Measurements from ENCODE around the gene PABPC1L. TPM values are rescaled to one million over a fixed set of nuclear protein-coding genes. Genes with fewer than 3 reads are reported as not detected.

The PABPC1L gene
- total and polyA plus RNA-seq, 2 of the 13 experiments (the other 11 are each of a cell fraction or from before 2014, with no cell fraction given), result 30.8 to 252 TPM

DNA sequence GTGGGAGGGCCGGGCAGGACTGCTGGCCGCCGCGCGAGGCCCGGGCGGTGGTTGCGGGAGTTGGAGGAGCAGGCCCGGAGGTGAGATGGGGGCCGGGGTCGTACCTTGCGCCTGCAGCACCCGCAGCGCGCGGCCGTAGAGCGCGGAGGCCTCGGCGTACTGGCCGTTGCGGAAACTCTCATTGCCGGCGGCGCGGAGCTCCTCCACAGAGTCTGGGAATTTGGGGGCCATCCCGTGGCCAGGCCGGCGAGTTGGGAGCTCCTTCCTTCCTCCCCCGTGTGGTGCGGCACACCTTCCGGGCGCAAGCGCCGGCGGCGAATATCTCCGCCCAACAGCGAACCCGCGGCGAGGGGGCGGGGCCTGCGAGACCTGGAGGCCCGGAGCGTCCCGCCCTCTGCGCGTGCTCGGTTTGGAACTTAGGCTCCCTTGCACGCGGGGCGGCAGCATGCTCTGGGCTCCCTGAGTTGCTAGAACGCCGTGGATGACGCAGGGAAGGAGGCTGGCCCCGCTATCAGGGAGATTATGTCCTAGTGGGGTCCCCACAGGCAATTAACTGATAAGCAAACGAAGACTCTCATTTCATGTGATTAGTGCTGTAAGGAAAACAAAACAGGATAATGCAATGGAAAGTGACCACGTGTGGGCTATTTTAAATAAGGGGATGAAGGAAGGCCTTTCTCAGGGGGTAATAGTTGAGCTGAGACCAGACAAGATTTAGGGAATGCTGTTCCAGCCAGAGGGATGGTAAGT, 50.4 kb downstream of the PABPC1L start, which contains the start of gene TOMM34 (continued):
- TF ChIP-seq, protein P1, sequence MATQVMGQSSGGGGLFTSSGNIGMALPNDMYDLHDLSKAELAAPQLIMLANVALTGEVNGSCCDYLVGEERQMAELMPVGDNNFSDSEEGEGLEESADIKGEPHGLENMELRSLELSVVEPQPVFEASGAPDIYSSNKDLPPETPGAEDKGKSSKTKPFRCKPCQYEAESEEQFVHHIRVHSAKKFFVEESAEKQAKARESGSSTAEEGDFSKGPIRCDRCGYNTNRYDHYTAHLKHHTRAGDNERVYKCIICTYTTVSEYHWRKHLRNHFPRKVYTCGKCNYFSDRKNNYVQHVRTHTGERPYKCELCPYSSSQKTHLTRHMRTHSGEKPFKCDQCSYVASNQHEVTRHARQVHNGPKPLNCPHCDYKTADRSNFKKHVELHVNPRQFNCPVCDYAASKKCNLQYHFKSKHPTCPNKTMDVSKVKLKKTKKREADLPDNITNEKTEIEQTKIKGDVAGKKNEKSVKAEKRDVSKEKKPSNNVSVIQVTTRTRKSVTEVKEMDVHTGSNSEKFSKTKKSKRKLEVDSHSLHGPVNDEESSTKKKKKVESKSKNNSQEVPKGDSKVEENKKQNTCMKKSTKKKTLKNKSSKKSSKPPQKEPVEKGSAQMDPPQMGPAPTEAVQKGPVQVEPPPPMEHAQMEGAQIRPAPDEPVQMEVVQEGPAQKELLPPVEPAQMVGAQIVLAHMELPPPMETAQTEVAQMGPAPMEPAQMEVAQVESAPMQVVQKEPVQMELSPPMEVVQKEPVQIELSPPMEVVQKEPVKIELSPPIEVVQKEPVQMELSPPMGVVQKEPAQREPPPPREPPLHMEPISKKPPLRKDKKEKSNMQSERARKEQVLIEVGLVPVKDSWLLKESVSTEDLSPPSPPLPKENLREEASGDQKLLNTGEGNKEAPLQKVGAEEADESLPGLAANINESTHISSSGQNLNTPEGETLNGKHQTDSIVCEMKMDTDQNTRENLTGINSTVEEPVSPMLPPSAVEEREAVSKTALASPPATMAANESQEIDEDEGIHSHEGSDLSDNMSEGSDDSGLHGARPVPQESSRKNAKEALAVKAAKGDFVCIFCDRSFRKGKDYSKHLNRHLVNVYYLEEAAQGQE (IDR thresholded peaks at IDR 0.05; ENCODE audit: borderline replicate concordance in 1 of 2, low read depth in 1 of 2, low read length in 2 of 2), result peak in 1 of 2 experiments; percentile 28; a peak in 1 of 4 replicates
- TF ChIP-seq CCAR2 (optimal IDR thresholded peaks at IDR 0.05; ENCODE audit: low read depth, low read length), result no peak
- peak; percentile 68; the same call in 1 of the 2 replicates for TF ChIP-seq CAMTA2 (CRISPR knock-in tag; IDR thresholded peaks at IDR 0.05; ENCODE audit: borderline replicate concordance)
- no peak for TF ChIP-seq SSRP1 (CRISPR knock-in tag; IDR thresholded peaks at IDR 0.05)
- no peak for TF ChIP-seq SRSF9 (IDR thresholded peaks at IDR 0.05; ENCODE audit: borderline replicate concordance, insufficient read depth, low read depth, low read length, poor library complexity, severe bottlenecking)
- TF ChIP-seq, protein P2, sequence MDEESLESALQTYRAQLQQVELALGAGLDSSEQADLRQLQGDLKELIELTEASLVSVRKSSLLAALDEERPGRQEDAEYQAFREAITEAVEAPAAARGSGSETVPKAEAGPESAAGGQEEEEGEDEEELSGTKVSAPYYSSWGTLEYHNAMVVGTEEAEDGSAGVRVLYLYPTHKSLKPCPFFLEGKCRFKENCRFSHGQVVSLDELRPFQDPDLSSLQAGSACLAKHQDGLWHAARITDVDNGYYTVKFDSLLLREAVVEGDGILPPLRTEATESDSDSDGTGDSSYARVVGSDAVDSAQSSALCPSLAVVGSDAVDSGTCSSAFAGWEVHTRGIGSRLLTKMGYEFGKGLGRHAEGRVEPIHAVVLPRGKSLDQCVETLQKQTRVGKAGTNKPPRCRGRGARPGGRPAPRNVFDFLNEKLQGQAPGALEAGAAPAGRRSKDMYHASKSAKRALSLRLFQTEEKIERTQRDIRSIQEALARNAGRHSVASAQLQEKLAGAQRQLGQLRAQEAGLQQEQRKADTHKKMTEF (CRISPR knock-in tag; IDR thresholded peaks at IDR 0.05), result peak; percentile 97
- peak; percentile 80 for TF ChIP-seq GATAD1 (CRISPR knock-in tag; IDR thresholded peaks at IDR 0.05)
- peak; percentile 98; the same call in 1 of the 2 replicates for TF ChIP-seq ZFP82 (CRISPR knock-in tag; IDR thresholded peaks at IDR 0.05; ENCODE audit: borderline replicate concordance)
- TF ChIP-seq ZNF737 (CRISPR knock-in tag; IDR thresholded peaks at IDR 0.05; ENCODE audit: borderline replicate concordance), result 0 out of 2 replicates have a peak, but pooled peaks have one; percentile 56
- no peak; the same call in 1 of the 2 replicates for TF ChIP-seq ZNF251 (CRISPR knock-in tag; IDR thresholded peaks at IDR 0.05)
- peak; percentile 96; the same call in 1 of the 2 replicates for TF ChIP-seq CC2D1A (CRISPR knock-in tag; IDR thresholded peaks at IDR 0.05)
- peak; percentile 89 for TF ChIP-seq ISL2 (CRISPR knock-in tag; IDR thresholded peaks at IDR 0.05)
- TF ChIP-seq ZNF446 (CRISPR knock-in tag; IDR thresholded peaks at IDR 0.05), result peak; percentile 96
- TF ChIP-seq, protein P3, sequence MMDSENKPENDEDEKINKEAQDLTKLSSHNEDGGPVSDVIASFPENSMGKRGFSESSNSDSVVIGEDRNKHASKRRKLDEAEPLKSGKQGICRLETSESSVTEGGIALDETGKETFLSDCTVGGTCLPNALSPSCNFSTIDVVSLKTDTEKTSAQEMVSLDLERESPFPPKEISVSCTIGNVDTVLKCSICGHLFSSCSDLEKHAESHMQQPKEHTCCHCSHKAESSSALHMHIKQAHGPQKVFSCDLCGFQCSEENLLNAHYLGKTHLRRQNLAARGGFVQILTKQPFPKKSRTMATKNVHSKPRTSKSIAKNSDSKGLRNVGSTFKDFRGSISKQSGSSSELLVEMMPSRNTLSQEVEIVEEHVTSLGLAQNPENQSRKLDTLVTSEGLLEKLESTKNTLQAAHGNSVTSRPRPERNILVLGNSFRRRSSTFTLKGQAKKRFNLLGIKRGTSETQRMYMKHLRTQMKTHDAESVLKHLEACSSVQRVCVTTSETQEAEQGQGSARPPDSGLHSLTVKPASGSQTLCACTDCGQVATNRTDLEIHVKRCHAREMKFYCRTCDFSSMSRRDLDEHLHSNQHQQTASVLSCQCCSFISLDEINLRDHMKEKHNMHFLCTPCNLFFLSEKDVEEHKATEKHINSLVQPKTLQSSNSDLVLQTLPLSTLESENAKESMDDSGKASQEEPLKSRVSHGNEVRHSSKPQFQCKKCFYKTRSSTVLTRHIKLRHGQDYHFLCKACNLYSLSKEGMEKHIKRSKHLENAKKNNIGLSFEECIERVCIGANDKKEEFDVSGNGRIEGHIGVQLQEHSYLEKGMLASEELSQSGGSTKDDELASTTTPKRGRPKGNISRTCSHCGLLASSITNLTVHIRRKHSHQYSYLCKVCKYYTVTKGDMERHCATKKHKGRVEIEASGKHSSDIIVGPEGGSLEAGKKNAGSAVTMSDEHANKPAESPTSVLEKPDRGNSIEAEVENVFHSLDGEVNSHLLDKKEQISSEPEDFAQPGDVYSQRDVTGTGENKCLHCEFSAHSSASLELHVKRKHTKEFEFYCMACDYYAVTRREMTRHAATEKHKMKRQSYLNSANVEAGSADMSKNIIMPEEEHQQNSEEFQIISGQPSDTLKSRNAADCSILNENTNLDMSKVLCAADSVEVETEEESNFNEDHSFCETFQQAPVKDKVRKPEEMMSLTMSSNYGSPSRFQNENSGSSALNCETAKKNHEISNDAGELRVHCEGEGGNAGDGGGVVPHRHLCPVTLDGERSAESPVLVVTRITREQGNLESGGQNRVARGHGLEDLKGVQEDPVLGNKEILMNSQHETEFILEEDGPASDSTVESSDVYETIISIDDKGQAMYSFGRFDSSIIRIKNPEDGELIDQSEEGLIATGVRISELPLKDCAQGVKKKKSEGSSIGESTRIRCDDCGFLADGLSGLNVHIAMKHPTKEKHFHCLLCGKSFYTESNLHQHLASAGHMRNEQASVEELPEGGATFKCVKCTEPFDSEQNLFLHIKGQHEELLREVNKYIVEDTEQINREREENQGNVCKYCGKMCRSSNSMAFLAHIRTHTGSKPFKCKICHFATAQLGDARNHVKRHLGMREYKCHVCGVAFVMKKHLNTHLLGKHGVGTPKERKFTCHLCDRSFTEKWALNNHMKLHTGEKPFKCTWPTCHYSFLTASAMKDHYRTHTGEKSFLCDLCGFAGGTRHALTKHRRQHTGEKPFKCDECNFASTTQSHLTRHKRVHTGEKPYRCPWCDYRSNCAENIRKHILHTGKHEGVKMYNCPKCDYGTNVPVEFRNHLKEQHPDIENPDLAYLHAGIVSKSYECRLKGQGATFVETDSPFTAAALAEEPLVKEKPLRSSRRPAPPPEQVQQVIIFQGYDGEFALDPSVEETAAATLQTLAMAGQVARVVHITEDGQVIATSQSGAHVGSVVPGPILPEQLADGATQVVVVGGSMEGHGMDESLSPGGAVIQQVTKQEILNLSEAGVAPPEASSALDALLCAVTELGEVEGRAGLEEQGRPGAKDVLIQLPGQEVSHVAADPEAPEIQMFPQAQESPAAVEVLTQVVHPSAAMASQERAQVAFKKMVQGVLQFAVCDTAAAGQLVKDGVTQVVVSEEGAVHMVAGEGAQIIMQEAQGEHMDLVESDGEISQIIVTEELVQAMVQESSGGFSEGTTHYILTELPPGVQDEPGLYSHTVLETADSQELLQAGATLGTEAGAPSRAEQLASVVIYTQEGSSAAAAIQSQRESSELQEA (CRISPR knock-in tag; IDR thresholded peaks at IDR 0.05; ENCODE audit: not compliant biosample characterization), result peak; percentile 93
- TF ChIP-seq JUNB (CRISPR knock-in tag; IDR thresholded peaks at IDR 0.05; ENCODE audit: borderline replicate concordance), result peak; percentile 76

Measured in HepG2 (cell line).